HepG2 (cell line): ENCODE data around the gene HMGN1. TPM values are rescaled to one million over a fixed set of nuclear protein-coding genes. Genes with fewer than 3 reads are reported as not detected.

Source experiments
- GZF1 ChIP-seq: sonication (generic); formaldehyde crosslinking; IDR thresholded peaks from 2 replicates; pipeline ENCODE4 v1.5.1; 2020; ENCODE audit warnings: mild to moderate bottlenecking, missing genetic modification reagents
- HDAC2 ChIP-seq: sonication (generic); formaldehyde crosslinking; IDR thresholded peaks from 2 replicates; pipeline ENCODE4 v1.4.0; 2020; ENCODE audit warnings: missing genetic modification reagents
- ZBTB7B ChIP-seq: sonication (generic); formaldehyde crosslinking; IDR thresholded peaks from 2 replicates; pipeline ENCODE4 v1.4.0; 2020; ENCODE audit warnings: missing genetic modification reagents
- ZSCAN25 ChIP-seq: sonication (generic); formaldehyde crosslinking; IDR thresholded peaks from 2 replicates; pipeline ENCODE4 v1.8.0; 2022; ENCODE audit warnings: mild to moderate bottlenecking, missing genetic modification reagents
- polyA plus RNA-seq, 8 experiments: library from polyadenylated mRNA; depleted of rRNA in 3 of 8; stranded (reverse) in 7 of 8; unstranded in 1 of 8; fragments of >200 nt; fragmentation: Illumina TruSeq in 4 of 8; extraction: Trizol in 4 of 8; gene quantifications; 2 replicates each; pipeline versions ENCODE4 v1.2.1 to v1.2.3, GENCODE V29; 2011 to 2016; ENCODE audit warnings: low read depth in 4 of 8, missing spikeins in 1 of 8, mixed read lengths in 1 of 8; ENCODE audit not compliant: insufficient read depth in 1 of 8
- total RNA-seq, 5 experiments: library from RNA; depleted of rRNA; stranded (reverse); fragments of >200 nt; fragmentation: Illumina TruSeq; extraction: Trizol; gene quantifications; 2 replicates each; pipeline ENCODE4 v1.2.3, GENCODE V29; 2016; ENCODE audit warnings: low read depth in 1 of 5
- TF ChIP-seq, protein P1 (sequence below), 2 experiments: sonication (generic) in 1 of 2; formaldehyde crosslinking in 1 of 2; IDR thresholded peaks; 2 replicates each; pipeline versions ENCODE4 v1.6.1 to v1.9.0; 2014 to 2022; ENCODE audit warnings: antibody characterized with exemption in 1 of 2, borderline replicate concordance in 1 of 2, inconsistent platforms in 1 of 2, low read depth in 1 of 2, missing genetic modification reagents in 1 of 2
- TF ChIP-seq, protein P2 (sequence below): sonication (generic); formaldehyde crosslinking; IDR thresholded peaks from 2 replicates; pipeline ENCODE4 v1.5.0; 2020; ENCODE audit warnings: missing genetic modification reagents, mild to moderate bottlenecking, borderline replicate concordance
- TF ChIP-seq, protein P3 (sequence below): sonication (generic); formaldehyde crosslinking; IDR thresholded peaks from 2 replicates; pipeline ENCODE4 v1.8.1; 2023; ENCODE audit warnings: mild to moderate bottlenecking, moderate library complexity, missing genetic modification reagents
- TF ChIP-seq, protein P4 (sequence below): sonication (generic); formaldehyde crosslinking; IDR thresholded peaks from 2 replicates; pipeline ENCODE4 v1.4.0; 2020; ENCODE audit warnings: missing genetic modification reagents, borderline replicate concordance
- TF ChIP-seq, protein P5 (sequence below): sonication (generic); formaldehyde crosslinking; IDR thresholded peaks from 2 replicates; pipeline ENCODE4 v1.4.0; 2020; ENCODE audit warnings: missing genetic modification reagents
- TF ChIP-seq, protein P6 (sequence below): sonication (generic); formaldehyde crosslinking; IDR thresholded peaks from 2 replicates; pipeline ENCODE4 v1.4.0; 2020; ENCODE audit warnings: missing genetic modification reagents, low read depth, mild to moderate bottlenecking, borderline replicate concordance

The HMGN1 gene
- total and polyA plus RNA-seq, 2 of the 13 experiments (the other 11 are each of a cell fraction or from before 2014, with no cell fraction given), result 104 to 286 TPM

DNA sequence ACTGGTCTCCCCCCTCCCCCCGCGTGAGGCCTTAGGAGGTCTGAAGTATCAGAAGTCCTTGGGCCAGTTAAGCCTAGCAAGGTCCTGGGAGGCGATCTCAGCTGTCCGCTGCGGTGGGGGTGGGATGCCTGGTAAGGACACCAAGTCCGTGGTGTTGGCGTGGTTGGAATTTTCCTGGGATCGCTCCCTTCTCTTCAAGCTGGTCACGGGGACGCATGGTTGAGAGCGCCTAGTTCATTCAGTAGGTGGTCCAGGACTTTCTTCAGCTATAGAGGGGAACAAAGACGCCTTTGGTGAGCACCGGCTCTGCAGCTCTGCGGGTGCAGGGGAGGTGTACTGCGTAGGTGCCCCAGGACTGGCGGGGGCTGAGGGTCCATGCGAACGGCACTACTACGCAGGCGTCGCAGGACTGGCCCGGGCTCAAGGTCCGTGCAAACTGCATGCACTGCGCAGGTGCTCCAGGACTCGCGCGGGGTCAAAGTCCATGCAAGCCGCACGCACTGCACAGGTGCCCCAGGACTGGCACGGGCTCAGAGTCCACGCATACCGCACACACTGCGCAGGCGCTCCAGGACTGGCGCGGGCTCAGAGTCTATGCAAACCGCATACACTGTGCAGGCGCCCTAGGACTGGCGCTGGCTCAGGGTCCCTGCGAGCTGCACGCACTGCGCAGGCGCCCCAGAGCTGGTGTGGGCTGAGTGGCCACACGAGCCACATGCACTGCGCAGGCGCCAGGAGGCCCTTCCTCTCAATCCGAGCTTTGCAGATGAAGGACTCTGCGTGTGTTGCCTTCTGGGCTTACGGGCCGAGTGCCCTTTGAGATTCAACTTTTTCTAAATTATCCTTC is 36.6 kb upstream of the HMGN1 start (continued):
- TF ChIP-seq, protein P1, sequence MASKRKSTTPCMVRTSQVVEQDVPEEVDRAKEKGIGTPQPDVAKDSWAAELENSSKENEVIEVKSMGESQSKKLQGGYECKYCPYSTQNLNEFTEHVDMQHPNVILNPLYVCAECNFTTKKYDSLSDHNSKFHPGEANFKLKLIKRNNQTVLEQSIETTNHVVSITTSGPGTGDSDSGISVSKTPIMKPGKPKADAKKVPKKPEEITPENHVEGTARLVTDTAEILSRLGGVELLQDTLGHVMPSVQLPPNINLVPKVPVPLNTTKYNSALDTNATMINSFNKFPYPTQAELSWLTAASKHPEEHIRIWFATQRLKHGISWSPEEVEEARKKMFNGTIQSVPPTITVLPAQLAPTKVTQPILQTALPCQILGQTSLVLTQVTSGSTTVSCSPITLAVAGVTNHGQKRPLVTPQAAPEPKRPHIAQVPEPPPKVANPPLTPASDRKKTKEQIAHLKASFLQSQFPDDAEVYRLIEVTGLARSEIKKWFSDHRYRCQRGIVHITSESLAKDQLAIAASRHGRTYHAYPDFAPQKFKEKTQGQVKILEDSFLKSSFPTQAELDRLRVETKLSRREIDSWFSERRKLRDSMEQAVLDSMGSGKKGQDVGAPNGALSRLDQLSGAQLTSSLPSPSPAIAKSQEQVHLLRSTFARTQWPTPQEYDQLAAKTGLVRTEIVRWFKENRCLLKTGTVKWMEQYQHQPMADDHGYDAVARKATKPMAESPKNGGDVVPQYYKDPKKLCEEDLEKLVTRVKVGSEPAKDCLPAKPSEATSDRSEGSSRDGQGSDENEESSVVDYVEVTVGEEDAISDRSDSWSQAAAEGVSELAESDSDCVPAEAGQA (IDR thresholded peaks at IDR 0.05; ENCODE audit: low read depth), result peak; percentile 50; the same call in 1 of the 2 replicates
- TF ChIP-seq, protein P1 (CRISPR knock-in tag; IDR thresholded peaks at IDR 0.05; ENCODE audit: borderline replicate concordance), result no peak
- no peak for TF ChIP-seq GZF1
- TF ChIP-seq, protein P2, sequence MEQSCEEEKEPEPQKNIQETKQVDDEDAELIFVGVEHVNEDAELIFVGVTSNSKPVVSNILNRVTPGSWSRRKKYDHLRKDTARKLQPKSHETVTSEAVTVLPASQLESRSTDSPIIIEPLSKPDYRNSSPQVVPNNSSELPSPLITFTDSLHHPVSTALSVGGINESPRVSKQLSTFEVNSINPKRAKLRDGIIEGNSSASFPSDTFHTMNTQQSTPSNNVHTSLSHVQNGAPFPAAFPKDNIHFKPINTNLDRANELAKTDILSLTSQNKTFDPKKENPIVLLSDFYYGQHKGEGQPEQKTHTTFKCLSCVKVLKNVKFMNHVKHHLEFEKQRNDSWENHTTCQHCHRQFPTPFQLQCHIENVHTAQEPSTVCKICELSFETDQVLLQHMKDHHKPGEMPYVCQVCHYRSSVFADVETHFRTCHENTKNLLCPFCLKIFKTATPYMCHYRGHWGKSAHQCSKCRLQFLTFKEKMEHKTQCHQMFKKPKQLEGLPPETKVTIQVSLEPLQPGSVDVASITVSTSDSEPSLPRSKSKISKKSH (CRISPR knock-in tag), result peak; percentile 19; the same call in 1 of the 2 replicates
- TF ChIP-seq, protein P3, sequence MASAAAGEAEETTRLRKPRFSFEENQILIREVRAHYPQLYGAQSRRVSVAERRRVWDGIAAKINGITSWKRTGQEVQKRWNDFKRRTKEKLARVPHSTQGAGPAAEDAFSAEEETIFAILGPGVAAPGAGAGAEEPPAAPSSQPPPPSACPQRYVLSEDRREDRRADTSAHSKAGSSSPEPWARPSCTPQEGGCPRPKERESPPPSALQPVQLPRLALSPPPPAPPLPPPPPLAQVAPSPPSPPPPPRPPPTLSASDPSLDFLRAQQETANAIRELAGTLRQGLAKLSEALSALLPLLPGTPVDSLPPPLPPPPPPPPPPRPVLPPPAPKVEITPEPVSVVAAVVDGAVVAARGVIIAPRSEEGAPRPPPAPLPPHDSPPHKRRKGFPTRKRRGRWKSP (CRISPR knock-in tag), result peak; percentile 75; the same call in 1 of the 2 replicates
- TF ChIP-seq, protein P4, sequence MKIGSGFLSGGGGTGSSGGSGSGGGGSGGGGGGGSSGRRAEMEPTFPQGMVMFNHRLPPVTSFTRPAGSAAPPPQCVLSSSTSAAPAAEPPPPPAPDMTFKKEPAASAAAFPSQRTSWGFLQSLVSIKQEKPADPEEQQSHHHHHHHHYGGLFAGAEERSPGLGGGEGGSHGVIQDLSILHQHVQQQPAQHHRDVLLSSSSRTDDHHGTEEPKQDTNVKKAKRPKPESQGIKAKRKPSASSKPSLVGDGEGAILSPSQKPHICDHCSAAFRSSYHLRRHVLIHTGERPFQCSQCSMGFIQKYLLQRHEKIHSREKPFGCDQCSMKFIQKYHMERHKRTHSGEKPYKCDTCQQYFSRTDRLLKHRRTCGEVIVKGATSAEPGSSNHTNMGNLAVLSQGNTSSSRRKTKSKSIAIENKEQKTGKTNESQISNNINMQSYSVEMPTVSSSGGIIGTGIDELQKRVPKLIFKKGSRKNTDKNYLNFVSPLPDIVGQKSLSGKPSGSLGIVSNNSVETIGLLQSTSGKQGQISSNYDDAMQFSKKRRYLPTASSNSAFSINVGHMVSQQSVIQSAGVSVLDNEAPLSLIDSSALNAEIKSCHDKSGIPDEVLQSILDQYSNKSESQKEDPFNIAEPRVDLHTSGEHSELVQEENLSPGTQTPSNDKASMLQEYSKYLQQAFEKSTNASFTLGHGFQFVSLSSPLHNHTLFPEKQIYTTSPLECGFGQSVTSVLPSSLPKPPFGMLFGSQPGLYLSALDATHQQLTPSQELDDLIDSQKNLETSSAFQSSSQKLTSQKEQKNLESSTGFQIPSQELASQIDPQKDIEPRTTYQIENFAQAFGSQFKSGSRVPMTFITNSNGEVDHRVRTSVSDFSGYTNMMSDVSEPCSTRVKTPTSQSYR (CRISPR knock-in tag), result no peak; the same call in 1 of the 2 replicates
- peak; percentile 66; the same call in 1 of the 2 replicates for TF ChIP-seq ZBTB7B (CRISPR knock-in tag)
- peak; percentile 88 for TF ChIP-seq ZSCAN25
- TF ChIP-seq HDAC2 (CRISPR knock-in tag), result peak; percentile 87
- TF ChIP-seq, protein P5, sequence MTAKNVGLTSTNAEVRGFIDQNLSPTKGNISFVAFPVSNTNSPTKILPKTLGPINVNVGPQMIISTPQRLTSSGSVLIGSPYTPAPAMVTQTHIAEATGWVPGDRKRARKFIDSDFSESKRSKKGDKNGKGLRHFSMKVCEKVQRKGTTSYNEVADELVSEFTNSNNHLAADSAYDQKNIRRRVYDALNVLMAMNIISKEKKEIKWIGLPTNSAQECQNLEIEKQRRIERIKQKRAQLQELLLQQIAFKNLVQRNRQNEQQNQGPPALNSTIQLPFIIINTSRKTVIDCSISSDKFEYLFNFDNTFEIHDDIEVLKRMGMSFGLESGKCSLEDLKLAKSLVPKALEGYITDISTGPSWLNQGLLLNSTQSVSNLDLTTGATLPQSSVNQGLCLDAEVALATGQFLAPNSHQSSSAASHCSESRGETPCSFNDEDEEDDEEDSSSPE (CRISPR knock-in tag), result peak; percentile 81; the same call in 1 of the 2 replicates
- TF ChIP-seq, protein P6, sequence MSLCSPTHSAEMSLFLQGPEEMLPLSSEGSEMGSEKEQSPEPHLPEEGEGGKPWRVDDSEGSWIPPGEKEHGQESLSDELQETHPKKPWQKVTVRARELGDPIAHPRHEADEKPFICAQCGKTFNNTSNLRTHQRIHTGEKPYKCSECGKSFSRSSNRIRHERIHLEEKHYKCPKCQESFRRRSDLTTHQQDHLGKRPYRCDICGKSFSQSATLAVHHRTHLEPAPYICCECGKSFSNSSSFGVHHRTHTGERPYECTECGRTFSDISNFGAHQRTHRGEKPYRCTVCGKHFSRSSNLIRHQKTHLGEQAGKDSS, result 0 out of 2 replicates have a peak, but pooled peaks have one; percentile 49
